Measurements from ENCODE around the gene VDAC2.

Gene VDAC2

DNA sequence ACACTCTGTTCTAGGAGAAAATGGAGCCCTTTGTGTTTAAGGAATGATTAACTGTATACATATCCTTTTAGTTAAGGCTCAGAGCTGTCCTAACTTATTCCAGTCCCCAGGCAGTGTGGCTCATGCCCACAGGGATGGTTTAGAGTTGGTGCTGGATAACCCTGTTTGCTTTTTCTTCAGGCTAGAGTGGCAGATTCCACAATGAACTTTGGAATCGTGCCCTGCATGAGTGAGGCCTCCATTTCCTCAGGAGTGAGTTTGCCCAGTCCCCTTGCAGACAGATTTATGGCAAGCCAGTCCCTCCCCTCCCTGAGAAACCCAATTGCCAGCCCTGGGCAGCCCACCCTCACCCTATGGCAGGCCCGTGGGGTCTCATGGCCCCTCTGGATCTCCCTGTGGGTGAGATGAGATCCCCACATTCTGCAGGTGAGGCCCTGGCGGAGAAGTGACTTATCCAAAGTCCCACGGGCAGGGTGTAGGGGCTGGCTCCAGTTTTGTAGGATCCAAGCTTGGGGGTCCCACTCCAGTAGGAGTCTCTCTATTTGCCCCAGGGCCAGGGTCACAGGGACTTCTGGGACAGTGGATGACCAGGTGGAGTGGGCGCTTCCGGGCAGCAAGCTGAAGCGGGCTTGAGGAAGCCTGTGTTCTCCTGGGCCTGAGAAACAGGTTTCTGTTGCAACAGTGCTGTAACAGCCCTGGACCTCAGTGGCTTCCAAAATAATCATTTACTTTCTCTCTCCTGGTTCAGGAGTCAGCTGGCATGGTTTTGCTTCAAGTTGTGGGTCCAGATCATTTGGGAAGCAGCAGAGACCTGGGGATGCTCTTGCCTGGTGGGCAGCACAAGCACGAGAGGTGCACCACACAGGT is 34.1 kb downstream of the VDAC2 start:
- ChIA-PET CTCF (no interaction called here), POLR2A (no interaction called here)
- DNase-seq (ENCODE audit: extremely low spot score): no peak
- no peak for TF ChIP-seq FOXK2 (IDR thresholded peaks at IDR 0.05)
- TF ChIP-seq FOXA1 (IDR thresholded peaks at IDR 0.05): no peak
- TF ChIP-seq BHLHE40 (IDR thresholded peaks at IDR 0.05; ENCODE audit: borderline replicate concordance): no peak
- no peak for TF ChIP-seq SP1 (IDR thresholded peaks at IDR 0.05)
- no peak for TF ChIP-seq FOXM1 (IDR thresholded peaks at IDR 0.05; ENCODE audit: borderline replicate concordance)
- TF ChIP-seq SUZ12 (IDR thresholded peaks at IDR 0.05): no peak
- TF ChIP-seq NFRKB (IDR thresholded peaks at IDR 0.05): no peak
- no peak for TF ChIP-seq LEF1 (IDR thresholded peaks at IDR 0.05; ENCODE audit: borderline replicate concordance)
- TF ChIP-seq, protein P1, sequence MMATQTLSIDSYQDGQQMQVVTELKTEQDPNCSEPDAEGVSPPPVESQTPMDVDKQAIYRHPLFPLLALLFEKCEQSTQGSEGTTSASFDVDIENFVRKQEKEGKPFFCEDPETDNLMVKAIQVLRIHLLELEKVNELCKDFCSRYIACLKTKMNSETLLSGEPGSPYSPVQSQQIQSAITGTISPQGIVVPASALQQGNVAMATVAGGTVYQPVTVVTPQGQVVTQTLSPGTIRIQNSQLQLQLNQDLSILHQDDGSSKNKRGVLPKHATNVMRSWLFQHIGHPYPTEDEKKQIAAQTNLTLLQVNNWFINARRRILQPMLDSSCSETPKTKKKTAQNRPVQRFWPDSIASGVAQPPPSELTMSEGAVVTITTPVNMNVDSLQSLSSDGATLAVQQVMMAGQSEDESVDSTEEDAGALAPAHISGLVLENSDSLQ (IDR thresholded peaks at IDR 0.05): no peak
- no peak for TF ChIP-seq TARDBP (IDR thresholded peaks at IDR 0.05)
- TF ChIP-seq ZNF384 (IDR thresholded peaks at IDR 0.05): no peak
- TF ChIP-seq L3MBTL2 (conservative IDR thresholded peaks at IDR 0.05): no peak
- TF ChIP-seq ELF4 (IDR thresholded peaks at IDR 0.05): no peak
- TF ChIP-seq CTBP1 (IDR thresholded peaks at IDR 0.05; ENCODE audit: borderline replicate concordance): no peak

DNA sequence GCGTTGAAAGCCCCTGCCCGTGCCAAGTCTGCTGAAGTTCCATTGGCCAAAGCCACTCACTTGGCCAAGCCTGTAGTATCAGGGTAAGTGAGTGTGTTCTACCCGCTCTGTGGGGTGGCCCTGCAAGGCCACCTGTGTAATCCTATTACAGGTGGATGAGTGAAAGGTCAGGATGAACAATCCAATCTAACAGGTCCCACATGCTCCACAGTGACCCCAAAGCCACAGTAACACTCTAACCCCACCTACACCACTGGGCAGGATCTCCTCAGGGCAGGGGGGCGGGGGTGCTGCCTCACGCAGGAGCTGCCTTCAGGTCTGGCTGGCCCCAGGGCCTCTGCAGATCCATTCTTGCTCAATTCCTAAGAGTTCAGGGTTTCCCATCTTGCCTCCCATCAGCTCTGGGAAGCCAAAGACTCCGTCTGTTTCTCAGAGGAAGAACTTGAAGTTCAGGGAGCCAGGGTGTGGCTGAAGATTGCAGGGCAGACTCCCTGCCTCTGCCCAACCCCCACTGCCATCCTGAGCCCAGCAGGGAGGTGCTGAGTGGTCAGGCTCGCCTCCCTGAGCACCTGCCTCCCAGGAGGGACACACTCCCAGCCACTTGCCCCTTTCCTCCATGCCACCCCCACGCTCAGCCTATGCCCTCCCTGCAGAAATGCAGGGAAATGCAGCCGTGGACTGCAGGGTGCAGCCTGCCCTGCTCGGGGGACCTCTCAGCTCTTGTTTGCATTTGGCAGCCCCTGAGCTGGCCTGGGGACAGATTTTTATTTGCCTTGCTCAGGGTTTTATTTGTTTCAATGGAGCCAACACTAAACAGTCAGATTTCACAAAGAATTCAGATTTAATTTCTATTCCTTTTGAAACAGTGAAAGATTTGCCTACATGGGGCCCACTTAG is 35.0 kb downstream of the VDAC2 start:
- CTCF ChIA-PET: interaction anchor here (1.4 kb wide), 1 partner anchor 11 kb away, joined by 3 read pairs; no protein-coding TSS in a partner anchor
- TF ChIP-seq BHLHE40 (IDR thresholded peaks at IDR 0.05; ENCODE audit: borderline replicate concordance) (no peak), NFRKB (IDR thresholded peaks at IDR 0.05) (no peak), SUZ12 (IDR thresholded peaks at IDR 0.05) (no peak), FOXM1 (IDR thresholded peaks at IDR 0.05; ENCODE audit: borderline replicate concordance) (no peak), FOXK2 (IDR thresholded peaks at IDR 0.05) (no peak), SP1 (IDR thresholded peaks at IDR 0.05) (no peak), CTBP1 (IDR thresholded peaks at IDR 0.05; ENCODE audit: borderline replicate concordance) (no peak), L3MBTL2 (conservative IDR thresholded peaks at IDR 0.05) (no peak), ZNF384 (IDR thresholded peaks at IDR 0.05) (no peak)
- TF ChIP-seq, protein P1 (IDR thresholded peaks at IDR 0.05): no peak

DNA sequence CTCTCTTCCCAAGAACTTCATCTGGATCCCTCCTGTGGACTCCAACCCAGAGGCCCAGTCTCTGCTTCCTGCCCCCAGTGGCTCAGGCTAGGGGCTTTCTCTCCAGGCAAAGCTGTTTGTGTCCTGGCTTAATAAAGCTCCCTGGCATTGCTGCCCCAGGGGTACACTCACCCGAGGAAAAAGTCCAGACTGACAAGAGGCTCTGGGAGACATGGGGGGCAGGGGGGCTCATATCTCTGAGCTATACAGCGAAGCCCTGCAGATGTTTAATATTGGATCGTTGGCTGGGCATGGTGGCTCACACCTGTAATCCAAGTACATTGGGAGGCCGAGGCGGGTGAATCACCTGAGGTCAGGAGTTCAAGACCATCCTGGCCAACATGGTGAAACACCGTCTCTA is 35.9 kb downstream of the VDAC2 start:
- DNase-seq (ENCODE audit: extremely low spot score): no peak
- POLR2A ChIA-PET: no interaction called here
- CTCF ChIA-PET: interaction anchor here (0.6 to 1.4 kb wide), 3 partner anchors 11 to 1009 kb away, joined by 3 read pairs; partner anchors contain the start of gene COMTD1
- TF ChIP-seq FOXK2 (IDR thresholded peaks at IDR 0.05) (no peak), NFRKB (IDR thresholded peaks at IDR 0.05) (no peak), LEF1 (IDR thresholded peaks at IDR 0.05; ENCODE audit: borderline replicate concordance) (no peak), CTBP1 (IDR thresholded peaks at IDR 0.05; ENCODE audit: borderline replicate concordance) (no peak)
- TF ChIP-seq, protein P1 (IDR thresholded peaks at IDR 0.05): no peak

More for the DNA sequence above, 35.0 kb downstream of the VDAC2 start:
- no peak for DNase-seq (ENCODE audit: extremely low spot score)
- POLR2A ChIA-PET: no interaction called here

DNA sequence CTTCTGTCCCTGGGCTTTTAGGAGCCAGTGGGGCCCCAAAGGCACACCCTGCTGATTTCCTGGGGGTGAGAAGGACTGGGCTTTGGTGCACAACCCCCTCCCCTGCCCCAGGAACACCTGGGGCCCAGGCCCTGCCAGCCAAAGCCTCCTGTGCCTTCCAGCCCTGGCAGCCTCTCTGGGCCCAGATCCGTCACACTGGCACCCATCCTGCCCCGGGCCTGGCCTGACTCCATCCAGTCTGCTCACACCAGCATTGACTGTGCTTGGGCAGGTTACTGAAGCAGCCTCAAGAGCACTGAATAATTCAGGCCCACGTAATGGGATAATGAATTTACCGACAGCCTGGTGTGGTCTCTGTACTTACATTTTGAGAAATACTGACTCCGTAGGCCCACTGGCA is 37.2 kb downstream of the VDAC2 start:
- no peak for DNase-seq (ENCODE audit: extremely low spot score)
- CTCF ChIA-PET: interaction anchor here (0.7 kb wide), 1 partner anchor 25 kb away, joined by 7 read pairs; no protein-coding TSS in a partner anchor

DNA sequence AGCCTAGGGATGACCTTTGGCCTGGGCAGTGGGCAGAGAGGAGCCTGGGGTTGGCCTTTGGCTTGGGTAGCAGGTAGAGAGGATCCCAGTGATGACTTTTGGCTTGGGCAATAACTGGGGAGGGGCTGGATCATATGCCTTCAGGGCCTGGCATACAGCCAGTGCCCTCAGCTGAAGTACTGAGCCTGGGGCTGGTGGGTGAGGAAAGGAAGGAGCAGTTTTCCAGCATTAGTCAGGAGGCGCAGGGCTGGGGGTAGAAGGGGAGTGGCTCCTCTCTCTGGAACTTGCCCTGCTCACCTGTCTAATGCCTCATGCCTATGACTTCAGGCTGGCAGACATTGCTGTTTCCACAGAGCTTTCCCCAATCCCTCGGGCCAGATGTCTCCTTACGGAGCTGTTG is 40.3 kb downstream of the VDAC2 start:
- TF ChIP-seq BHLHE40 (IDR thresholded peaks at IDR 0.05; ENCODE audit: borderline replicate concordance): no peak
- TF ChIP-seq HDGF (IDR thresholded peaks at IDR 0.05; ENCODE audit: borderline replicate concordance): no peak
- no peak for TF ChIP-seq ARNT (IDR thresholded peaks at IDR 0.05)
- TF ChIP-seq LEF1 (IDR thresholded peaks at IDR 0.05; ENCODE audit: borderline replicate concordance): no peak
- TF ChIP-seq ZNF384 (IDR thresholded peaks at IDR 0.05): no peak
- no peak for TF ChIP-seq FOXA1 (IDR thresholded peaks at IDR 0.05)
- TF ChIP-seq CTBP1 (IDR thresholded peaks at IDR 0.05; ENCODE audit: borderline replicate concordance): no peak
- TF ChIP-seq NFRKB (IDR thresholded peaks at IDR 0.05): no peak
- TF ChIP-seq, protein P1 (IDR thresholded peaks at IDR 0.05): no peak
- TF ChIP-seq FOXM1 (IDR thresholded peaks at IDR 0.05; ENCODE audit: borderline replicate concordance): no peak
- no peak for TF ChIP-seq SP1 (IDR thresholded peaks at IDR 0.05)
- no peak for TF ChIP-seq TARDBP (IDR thresholded peaks at IDR 0.05)
- TF ChIP-seq SUZ12 (IDR thresholded peaks at IDR 0.05): no peak
- TF ChIP-seq L3MBTL2 (conservative IDR thresholded peaks at IDR 0.05): no peak
- TF ChIP-seq FOXK2 (IDR thresholded peaks at IDR 0.05): no peak
- TF ChIP-seq ELF4 (IDR thresholded peaks at IDR 0.05): no peak
- CTCF ChIA-PET: no interaction called here
- POLR2A ChIA-PET: interaction anchor here (1.2 kb wide), 1 partner anchor 44 kb away, joined by 3 read pairs; no protein-coding TSS in a partner anchor
- DNase-seq (ENCODE audit: extremely low spot score): no peak

More for the DNA sequence above, 37.2 kb downstream of the VDAC2 start:
- POLR2A ChIA-PET: no interaction called here
- TF ChIP-seq LEF1 (IDR thresholded peaks at IDR 0.05; ENCODE audit: borderline replicate concordance) (no peak), HDGF (IDR thresholded peaks at IDR 0.05; ENCODE audit: borderline replicate concordance) (no peak), FOXM1 (IDR thresholded peaks at IDR 0.05; ENCODE audit: borderline replicate concordance) (no peak), CTBP1 (IDR thresholded peaks at IDR 0.05; ENCODE audit: borderline replicate concordance) (no peak)
